SH-SY5Y (cell line): ENCODE data around the gene TSSC4.

ENCODE experiments used
- GATA2 ChIP-seq: IDR thresholded peaks from 2 replicates; pipeline ENCODE4 v1.6.1; 2011; ENCODE audit warnings: mild to moderate bottlenecking, low read depth, low read length
- GATA3 ChIP-seq: IDR thresholded peaks from 2 replicates; pipeline ENCODE4 v1.6.1; 2011; ENCODE audit warnings: low read depth, mild to moderate bottlenecking, low read length, moderate library complexity

TSSC4 gene

GRCh38 chr11:2399488-2400068, 972 bp upstream of the TSSC4 start:
- no peak for TF ChIP-seq GATA2
- TF ChIP-seq GATA3 = no peak

GRCh38 chr11:2400762-2401435, 349 bp downstream of the TSSC4 start:
- TF ChIP-seq GATA3 = no peak
- TF ChIP-seq GATA2 = no peak

DNA sequence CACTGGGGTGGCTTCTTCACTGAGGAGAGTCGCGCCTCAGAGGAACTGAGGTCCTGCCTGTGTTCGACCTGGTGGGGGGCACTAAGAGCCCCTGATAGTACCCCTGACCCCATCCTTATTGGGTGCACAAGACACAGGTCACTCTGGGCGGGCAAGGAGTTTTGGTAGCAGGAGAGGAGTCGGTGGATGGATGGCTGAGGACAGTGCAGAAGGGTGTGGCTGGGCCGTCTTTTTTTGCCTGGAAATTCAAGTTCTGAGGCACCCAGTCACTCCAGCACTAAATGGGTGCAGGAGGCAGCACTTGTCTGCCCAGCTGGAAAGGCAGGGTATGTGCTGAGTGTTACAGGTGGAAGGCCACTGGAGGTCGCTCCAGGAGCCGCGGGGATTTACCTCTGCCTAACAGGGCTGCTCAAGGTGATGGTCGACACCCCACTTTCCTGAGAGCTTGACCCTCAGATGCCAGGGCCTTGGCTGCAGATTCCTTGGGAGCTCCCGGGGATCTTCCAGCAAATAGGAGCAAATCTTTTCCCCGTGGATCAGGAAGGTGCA, 960 bp downstream of the TSSC4 start:
- TF ChIP-seq GATA3 (no peak), GATA2 (no peak)

DNA sequence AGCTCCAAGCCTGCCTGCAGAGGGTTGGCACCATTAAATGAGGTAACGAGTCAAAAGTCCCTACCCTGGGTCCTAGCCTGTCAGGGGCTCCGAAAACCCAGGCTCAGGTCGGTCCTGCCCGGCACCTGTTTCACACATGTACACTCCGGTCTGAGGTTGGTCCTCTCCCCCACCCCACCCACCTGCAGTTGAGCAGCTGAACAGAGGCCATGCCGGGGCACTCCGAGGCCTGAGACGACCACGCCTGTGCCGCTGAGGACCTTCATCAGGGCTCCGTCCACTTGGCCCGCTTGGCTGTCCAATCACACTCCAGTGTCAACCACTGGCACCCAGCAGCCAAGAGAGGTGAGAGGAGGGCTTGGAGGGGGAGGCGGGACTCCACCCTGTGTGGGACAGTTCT, 1.6 kb downstream of the TSSC4 start:
- TF ChIP-seq GATA3 = no peak
- TF ChIP-seq GATA2 = no peak

- TF ChIP-seq GATA3 (no peak), GATA2 (no peak)
Measured at GRCh38 chr11:2402890-2403645, 2.5 kb downstream of the TSSC4 start.

DNA sequence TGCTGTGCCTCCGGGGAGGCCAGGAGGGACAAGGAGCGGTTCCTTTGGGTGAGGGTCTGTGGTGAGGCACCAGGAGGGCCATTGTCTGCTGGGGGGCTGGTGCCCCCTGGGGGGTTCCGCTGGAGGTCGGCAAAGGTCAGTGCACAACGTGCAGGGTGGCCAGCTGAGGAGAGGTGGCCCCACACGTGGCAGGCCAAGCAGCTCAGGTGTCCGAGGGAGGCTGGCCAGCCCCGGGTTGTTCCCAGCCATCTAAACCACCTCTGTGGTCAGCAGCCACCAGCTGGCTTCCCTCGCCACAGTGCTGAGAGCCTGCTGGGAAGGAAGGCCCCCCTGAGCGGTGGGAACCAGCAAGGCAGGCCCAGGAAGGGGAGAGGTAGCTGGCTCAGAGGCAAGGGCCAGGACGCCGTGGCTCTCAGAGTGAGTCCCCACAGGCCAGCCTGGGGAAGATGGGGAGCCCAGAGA, 4.2 kb downstream of the TSSC4 start:
- TF ChIP-seq GATA2 (no peak), GATA3 (no peak)

GRCh38 chr11:2406451-2406850, 5.9 kb downstream of the TSSC4 start:
- no peak for TF ChIP-seq GATA2

DNA sequence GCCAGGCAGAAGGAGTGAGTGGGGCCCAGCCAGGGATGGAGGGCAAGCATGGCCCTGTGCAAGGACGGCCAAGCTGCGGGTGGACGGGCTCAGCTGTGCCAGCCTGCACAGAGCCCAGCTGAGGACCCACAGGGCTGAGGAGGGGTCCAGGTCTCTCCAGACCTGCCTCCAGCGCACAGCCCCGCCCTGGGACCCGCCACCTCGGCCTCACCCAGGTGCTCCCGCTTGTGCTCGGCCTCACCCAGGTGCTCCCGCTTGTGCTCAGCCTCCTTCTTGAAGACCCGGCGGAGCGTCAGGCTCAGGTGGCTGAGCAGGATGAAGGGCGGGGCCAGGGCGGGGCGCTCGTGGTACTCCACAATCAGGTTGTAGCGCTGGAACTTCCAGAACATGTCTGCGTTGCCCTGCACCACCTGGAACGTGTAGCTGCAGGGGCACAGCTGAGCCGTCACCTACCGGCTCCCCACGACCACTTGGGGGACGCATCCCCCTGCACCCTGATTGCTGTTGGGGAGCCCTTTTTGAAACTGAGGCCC, 6.4 kb downstream of the TSSC4 start:
- no peak for TF ChIP-seq GATA2
- TF ChIP-seq GATA3 = no peak

- TF ChIP-seq GATA3 (no peak), GATA2 (no peak)
Measured at GRCh38 chr11:2408671-2409070, 8.1 kb downstream of the TSSC4 start.

DNA sequence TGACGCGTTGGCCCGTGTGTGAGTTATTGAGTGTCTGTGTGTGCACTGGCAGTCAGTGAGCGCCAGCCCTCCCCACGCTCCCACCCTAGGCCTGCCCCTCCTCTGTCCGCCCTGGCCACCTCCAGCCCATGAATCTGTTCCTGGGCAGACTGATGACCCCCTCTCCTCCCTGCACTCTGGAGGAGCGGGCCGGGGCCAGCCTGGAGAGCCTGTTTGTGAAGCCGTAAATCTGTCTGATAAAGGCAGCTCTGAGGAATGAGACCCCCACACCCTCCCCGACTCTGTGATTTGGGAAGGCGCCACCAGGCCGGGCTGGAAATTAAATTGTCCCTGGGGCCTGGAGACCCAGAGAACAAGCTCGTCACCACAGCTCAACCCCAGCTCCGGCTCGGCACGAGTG, 8.6 kb downstream of the TSSC4 start:
- TF ChIP-seq GATA2 = no peak
- no peak for TF ChIP-seq GATA3

DNA sequence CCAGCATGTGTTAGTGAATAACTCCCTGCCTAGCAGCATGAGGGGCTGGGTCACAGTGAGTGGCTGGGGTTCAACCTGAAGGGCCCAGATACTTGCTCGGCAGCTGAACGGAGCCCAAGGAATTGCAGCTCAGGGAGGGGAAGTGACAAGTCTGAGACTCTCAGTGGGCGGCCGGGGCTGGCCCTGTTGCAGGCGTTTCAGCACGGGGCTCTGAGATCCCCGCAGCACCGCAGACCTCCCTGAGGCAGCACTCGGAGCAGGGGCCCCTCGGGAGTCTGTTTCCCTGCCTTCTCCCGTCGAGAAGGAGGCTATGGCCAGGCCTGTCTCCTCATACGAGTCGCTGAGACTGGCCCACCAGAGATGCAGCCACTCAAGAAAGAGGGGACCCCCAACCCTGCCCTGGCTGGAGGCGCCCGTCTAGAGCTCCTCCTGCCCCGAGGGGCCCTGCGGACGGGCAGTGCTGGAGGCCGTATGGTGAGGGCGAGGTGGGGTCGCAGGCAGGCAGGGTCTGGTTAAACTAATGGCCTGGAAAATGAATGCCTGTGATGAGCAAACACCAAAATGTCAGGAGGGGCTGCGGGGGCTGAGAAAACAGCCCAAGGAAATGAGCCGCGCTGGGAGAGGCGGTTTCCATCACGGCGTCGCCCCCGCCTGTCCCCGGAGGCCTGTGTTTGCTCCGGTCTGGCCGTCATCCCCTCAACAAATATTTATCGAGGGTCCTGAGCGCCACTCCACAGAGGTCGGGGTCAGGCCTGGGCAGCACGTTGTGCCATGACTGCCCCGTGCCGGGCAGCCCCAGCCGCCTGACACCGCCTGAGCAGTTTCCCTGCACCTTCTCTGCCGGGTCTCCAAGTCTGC, 9.3 kb downstream of the TSSC4 start:
- TF ChIP-seq GATA3 (no peak), GATA2 (no peak)

GRCh38 chr11:2410616-2411015, 10.1 kb downstream of the TSSC4 start:
- TF ChIP-seq GATA2 = no peak
- TF ChIP-seq GATA3 = no peak

DNA sequence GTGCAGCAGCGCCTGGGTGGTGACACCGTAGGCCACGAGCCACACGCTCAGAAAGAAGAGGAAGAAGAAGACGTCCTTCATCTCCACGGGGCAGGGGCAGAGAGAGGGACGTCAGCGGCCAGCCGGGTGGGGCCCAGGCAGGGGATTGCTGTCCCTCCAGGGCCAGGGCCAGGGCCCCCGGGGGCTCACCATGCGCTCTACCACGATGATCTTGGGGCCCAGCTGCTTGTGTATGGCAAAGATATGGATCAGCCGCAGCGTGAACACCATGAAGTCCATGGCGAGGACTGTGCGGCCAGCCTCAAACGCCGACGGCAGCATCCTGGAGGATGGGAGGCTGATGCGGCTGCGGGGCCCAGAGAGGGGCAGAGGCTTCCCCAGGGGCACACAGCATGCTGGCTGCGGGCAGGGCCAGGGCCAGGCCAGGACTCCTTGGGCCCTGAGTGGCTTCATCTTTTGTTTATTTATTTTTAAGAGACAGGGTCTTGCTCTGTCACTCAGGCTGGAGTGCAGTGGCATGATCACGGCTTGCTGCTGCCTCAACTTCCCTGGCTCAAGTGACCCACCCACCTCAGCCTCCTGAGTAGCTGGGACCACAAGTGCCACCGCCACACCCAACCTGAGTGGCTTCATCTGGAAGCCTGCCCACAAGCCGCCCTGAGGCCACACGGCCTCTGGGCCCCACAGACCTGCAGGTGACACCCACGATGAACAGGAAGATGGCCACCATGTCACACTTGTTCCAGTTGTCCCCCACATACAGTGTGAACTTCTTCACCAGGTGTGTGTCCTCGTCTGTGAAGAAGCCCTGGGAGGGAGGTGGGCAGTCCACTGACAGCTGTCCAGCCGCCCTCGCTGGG, 11.1 kb downstream of the TSSC4 start:
- TF ChIP-seq GATA3 (no peak), GATA2 (no peak)
